Sigmoid colon (tissue), 7 donors: ENCODE results near the gene RALGDS. TPM values are rescaled to one million over a fixed set of nuclear protein-coding genes. Genes with fewer than 3 reads are reported as not detected.

Source experiments
- DNase-seq: peaks from one replicate; pipeline ENCODE4 v3.0.0-alpha.2; 2019
- H3K27ac ChIP-seq, 4 donors: fragments of 200-600 bp; sonication (generic); one replicate each; pipeline ENCODE4 v1.5.1; 2016 to 2019; ENCODE audit warnings: mild to moderate bottlenecking in 1 of 4
- H3K27me3 ChIP-seq, 3 donors: fragments of 200-600 bp; sonication (generic); one replicate each; pipeline ENCODE4 v1.5.1; 2019; ENCODE audit warnings: mild to moderate bottlenecking in 1 of 3
- H3K36me3 ChIP-seq, 4 donors: fragments of 200-600 bp; sonication (generic); one replicate each; pipeline ENCODE4 v1.5.1; 2016 to 2019
- H3K4me1 ChIP-seq, 4 donors: fragments of 200-600 bp; sonication (generic); one replicate each; pipeline ENCODE4 v1.5.1; 2017 to 2019
- H3K4me3 ChIP-seq, 4 donors: fragments of 200-600 bp; sonication (generic); one replicate each; pipeline ENCODE4 v1.5.1; 2017 to 2019; ENCODE audit warnings: mild to moderate bottlenecking in 2 of 4, moderate library complexity in 1 of 4
- H3K9me3 ChIP-seq, 4 donors: fragments of 200-600 bp in 3 of 4; sonication (generic) in 3 of 4; one replicate each; pipeline versions ENCODE4 v1.5.1 to v1.6.1; 2013 to 2019
- EP300 ChIP-seq, 4 donors: sonication (generic); formaldehyde crosslinking; IDR thresholded peaks; one replicate each; pipeline ENCODE4 v1.6.1; 2017; ENCODE audit warnings: antibody characterized with exemption in 4 of 4
- POLR2A ChIP-seq, 2 donors: fragments of 450-650 bp; IDR thresholded peaks; one replicate each; pipeline ENCODE4 v1.6.1; 2016; ENCODE audit warnings: antibody characterized with exemption in 2 of 2, mild to moderate bottlenecking in 2 of 2, moderate library complexity in 2 of 2
- POLR2AphosphoS5 ChIP-seq, 4 donors: sonication (generic); formaldehyde crosslinking; IDR thresholded peaks; one replicate each; pipeline ENCODE4 v1.6.1; 2017; ENCODE audit warnings: antibody characterized with exemption in 4 of 4
- WGBS, 2 donors: extraction: QIAGEN DNeasy Blood & Tissue Kit; methylation state at CpG; one replicate each; pipeline ENCODE4 v1.1.7; 2013; 5-methylcytosine and 5-hydroxymethylcytosine counted together
- intact Hi-C: fragments of 100-400 bp; cut with DNase I; formaldehyde crosslinking; loops from one replicate; pipeline ENCODE4 v1.15.1; 2023
- polyA plus RNA-seq, 3 donors: library from polyadenylated mRNA; stranded (reverse); fragments of 200-250 nt; gene quantifications; one replicate each; pipeline ENCODE4 v1.2.3, GENCODE V29; 2013
- total RNA-seq, 4 donors: library from RNA; depleted of rRNA; stranded (reverse); fragments of >200 nt; gene quantifications; one replicate each; pipeline ENCODE4 v1.1.0, GENCODE V29; 2016
- TF ChIP-seq, protein P1 (sequence below), 4 experiments: fragments of 450-650 bp in 3 of 4; fragments of 200-600 bp in 1 of 4; IDR thresholded peaks; one replicate each; pipeline ENCODE4 v1.5.1; 2016 to 2019; ENCODE audit warnings: antibody characterized with exemption in 4 of 4, mild to moderate bottlenecking in 3 of 4, moderate library complexity in 2 of 4
- donor health status: healthy with polysubstance abuse.
- donor health status: Bipolar disorder and iron deficiency.
- donor health status: healthy.

The RALGDS gene
- total and polyA plus RNA-seq, 7 donors = 27.6 to 52.7 (median 39.6) TPM

GRCh38 chr9:133060417-133060841 is 60.6 kb downstream of the RALGDS start:
- no peak for DNase-seq

DNA sequence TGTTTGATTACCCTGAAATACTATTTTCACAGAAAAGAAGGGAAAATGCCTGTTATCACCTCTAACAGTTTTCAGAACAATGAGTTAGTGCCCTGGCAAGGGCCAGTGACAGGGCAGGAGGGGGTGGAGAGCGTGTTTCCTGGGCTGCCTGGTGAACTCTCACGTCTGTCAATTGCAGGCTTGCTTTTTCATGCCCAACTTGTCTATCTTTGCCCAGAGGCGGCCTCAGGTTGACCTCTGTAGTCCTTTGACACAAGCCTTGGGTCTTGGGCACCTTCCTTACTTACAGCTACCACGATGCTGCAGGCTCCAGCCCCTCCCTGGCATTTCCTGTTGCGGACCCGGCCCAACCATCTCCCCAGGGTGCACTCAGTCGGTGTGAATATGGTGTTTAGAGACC is 61.4 kb downstream of the RALGDS start:
- Histone ChIP-seq H3K4me1 (no peaks in the 10 kb centered on the region), H3K4me3 (no peak overlapping the region), H3K36me3 (peaks cover 19 to 41% (median 25%) of the 10 kb centered on the region in 4 donors), H3K27ac (no peak overlapping the region), H3K9me3 (no peaks in the 10 kb centered on the region), H3K27me3 (no peaks in the 10 kb centered on the region)
- no peak for DNase-seq
- TF ChIP-seq POLR2A (IDR thresholded peaks at IDR 0.05) (no peak), POLR2AphosphoS5 (IDR thresholded peaks at IDR 0.05) (no peak), EP300 (IDR thresholded peaks at IDR 0.05) (no peak)
- intact Hi-C loops = loop anchor here (5.0 kb wide), 1 partner anchor 33 kb away; no protein-coding TSS in a partner anchor
- WGBS, 2 donors = 53 to 78% methylated on average over 7 of the region's 7 CpGs

More at GRCh38 chr9:133060417-133060841, 60.6 kb downstream of the RALGDS start:
- TF ChIP-seq POLR2AphosphoS5 (IDR thresholded peaks at IDR 0.05) = no peak
- TF ChIP-seq, protein P1, sequence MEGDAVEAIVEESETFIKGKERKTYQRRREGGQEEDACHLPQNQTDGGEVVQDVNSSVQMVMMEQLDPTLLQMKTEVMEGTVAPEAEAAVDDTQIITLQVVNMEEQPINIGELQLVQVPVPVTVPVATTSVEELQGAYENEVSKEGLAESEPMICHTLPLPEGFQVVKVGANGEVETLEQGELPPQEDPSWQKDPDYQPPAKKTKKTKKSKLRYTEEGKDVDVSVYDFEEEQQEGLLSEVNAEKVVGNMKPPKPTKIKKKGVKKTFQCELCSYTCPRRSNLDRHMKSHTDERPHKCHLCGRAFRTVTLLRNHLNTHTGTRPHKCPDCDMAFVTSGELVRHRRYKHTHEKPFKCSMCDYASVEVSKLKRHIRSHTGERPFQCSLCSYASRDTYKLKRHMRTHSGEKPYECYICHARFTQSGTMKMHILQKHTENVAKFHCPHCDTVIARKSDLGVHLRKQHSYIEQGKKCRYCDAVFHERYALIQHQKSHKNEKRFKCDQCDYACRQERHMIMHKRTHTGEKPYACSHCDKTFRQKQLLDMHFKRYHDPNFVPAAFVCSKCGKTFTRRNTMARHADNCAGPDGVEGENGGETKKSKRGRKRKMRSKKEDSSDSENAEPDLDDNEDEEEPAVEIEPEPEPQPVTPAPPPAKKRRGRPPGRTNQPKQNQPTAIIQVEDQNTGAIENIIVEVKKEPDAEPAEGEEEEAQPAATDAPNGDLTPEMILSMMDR (IDR thresholded peaks at IDR 0.05) = no peak
- 33 to 71% methylated on average over 6 of the region's 6 CpGs for WGBS, 2 donors
- Histone ChIP-seq H3K36me3 (peaks cover 11 to 35% (median 18%) of the 10 kb centered on the region in 4 donors), H3K4me1 (no peaks in the 10 kb centered on the region), H3K9me3 (no peaks in the 10 kb centered on the region), H3K27ac (no peak overlapping the region), H3K4me3 (no peak overlapping the region), H3K27me3 (no peaks in the 10 kb centered on the region)
- intact Hi-C loops = no loop called here

DNA sequence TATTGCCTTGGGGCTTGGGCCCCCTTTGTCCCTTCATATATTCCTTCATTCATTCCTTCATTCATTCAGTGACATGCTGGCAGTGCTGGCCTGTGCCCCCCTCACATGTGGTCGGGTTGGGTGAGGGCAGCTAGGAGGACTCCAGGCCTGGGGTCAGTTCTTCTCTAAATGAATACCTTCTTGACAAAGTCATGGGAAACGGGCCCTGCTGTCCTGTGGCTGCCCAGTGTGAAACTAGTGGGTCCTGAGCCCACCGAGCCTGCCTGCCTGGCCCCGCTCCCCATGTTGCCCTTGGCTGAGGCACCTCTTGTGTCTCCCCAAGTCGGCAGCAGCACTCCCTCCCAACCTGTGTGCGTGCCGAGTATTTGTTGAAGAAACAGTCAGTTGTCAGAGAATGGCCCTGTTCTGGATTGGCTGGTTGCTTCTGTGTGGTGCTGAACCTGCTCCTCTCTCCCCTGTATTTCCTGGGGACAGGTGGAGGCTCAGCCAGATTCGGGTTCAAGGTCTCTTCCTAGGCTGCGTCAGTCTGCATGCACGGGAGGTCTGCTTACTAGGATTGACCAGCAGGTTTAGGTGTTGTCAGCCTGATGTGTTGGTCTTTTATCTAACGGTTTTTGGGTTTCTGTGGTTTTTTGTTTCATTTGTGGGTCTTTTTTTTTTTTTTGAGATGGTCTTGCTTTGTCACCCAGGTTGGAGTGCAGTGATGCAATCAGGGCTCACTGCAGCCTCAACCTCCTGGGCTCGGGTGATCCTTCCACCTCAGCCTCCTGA is 62.3 kb downstream of the RALGDS start:
- Histone ChIP-seq H3K9me3 (no peaks in the 10 kb centered on the region), H3K4me3 (no peak overlapping the region), H3K4me1 (no peaks in the 10 kb centered on the region), H3K36me3 (peaks cover 25 to 50% (median 34%) of the 10 kb centered on the region in 4 donors), H3K27me3 (no peaks in the 10 kb centered on the region), H3K27ac (no peak overlapping the region)
- WGBS, 2 donors = 68 to 81% methylated on average over 12 of the region's 12 CpGs
- intact Hi-C loops = loop anchor here (5.0 kb wide), 1 partner anchor 34 kb away; no protein-coding TSS in a partner anchor
- no peak for DNase-seq
- TF ChIP-seq EP300 (IDR thresholded peaks at IDR 0.05) (no peak), POLR2AphosphoS5 (IDR thresholded peaks at IDR 0.05) (no peak), POLR2A (IDR thresholded peaks at IDR 0.05) (no peak)
- TF ChIP-seq, protein P1 (IDR thresholded peaks at IDR 0.05) = no peak

- H3K36me3 ChIP-seq = peaks cover 25 to 56% (median 37%) of the 10 kb centered on the region in 4 donors
- WGBS, 2 donors = 79 to 92% methylated on average over 7 of the region's 7 CpGs
- DNase-seq = no peak
- H3K4me3 ChIP-seq = no peak overlapping the region
- TF ChIP-seq, protein P1 (IDR thresholded peaks at IDR 0.05) = no peak
- TF ChIP-seq POLR2A (IDR thresholded peaks at IDR 0.05) (no peak), POLR2AphosphoS5 (IDR thresholded peaks at IDR 0.05) (no peak), EP300 (IDR thresholded peaks at IDR 0.05) (no peak)
- no peaks in the 10 kb centered on the region for H3K4me1 ChIP-seq
- H3K27me3 ChIP-seq = no peaks in the 10 kb centered on the region
- intact Hi-C loops = loop anchor here (5.0 kb wide), 1 partner anchor 34 kb away; no protein-coding TSS in a partner anchor
- no peak overlapping the region for H3K27ac ChIP-seq
- no peaks in the 10 kb centered on the region for H3K9me3 ChIP-seq
Measured at GRCh38 chr9:133058071-133058470, 63.0 kb downstream of the RALGDS start.

GRCh38 chr9:133057553-133057952 is 63.5 kb downstream of the RALGDS start:
- Histone ChIP-seq H3K4me1 (no peaks in the 10 kb centered on the region), H3K4me3 (no peak overlapping the region), H3K36me3 (peaks cover 25 to 62% (median 42%) of the 10 kb centered on the region in 4 donors), H3K27ac (no peak overlapping the region), H3K27me3 (no peaks in the 10 kb centered on the region), H3K9me3 (no peaks in the 10 kb centered on the region)
- intact Hi-C loops = loop anchor here (5.0 kb wide), 1 partner anchor 35 kb away; no protein-coding TSS in a partner anchor
- DNase-seq = no peak
- WGBS, 2 donors = 92 to 94% methylated on average over 12 of the region's 12 CpGs
- TF ChIP-seq POLR2A (IDR thresholded peaks at IDR 0.05) (no peak), POLR2AphosphoS5 (IDR thresholded peaks at IDR 0.05) (no peak)
